GM03348 (cell line): ENCODE measurements around the gene RRAGD.

ENCODE experiments used
- DNase-seq: peaks from one replicate; pipeline ENCODE4 v3.0.0; 2012; ENCODE audit warnings: low spot score

RRAGD gene

DNA sequence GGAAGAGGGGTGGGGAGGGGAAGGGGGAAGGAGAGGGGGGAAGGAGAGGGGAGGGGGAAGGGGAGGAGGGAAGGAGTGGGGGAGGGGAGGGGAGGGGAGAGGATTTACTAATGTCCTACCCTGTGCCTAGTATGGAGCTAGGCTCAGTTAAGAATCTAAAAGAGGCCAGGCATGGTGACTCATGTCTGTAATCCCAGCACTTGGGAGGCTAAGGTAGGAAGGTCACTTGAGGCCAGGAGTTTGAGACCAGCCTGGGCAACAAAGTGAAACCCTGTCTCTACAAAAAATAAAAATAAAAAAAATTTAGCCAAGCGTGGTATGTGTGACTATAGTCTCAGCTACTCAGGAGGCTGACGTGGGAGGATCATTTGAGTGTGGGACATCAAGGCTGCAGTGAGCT is 72.5 kb downstream of the RRAGD start:
- no peak for DNase-seq

DNA sequence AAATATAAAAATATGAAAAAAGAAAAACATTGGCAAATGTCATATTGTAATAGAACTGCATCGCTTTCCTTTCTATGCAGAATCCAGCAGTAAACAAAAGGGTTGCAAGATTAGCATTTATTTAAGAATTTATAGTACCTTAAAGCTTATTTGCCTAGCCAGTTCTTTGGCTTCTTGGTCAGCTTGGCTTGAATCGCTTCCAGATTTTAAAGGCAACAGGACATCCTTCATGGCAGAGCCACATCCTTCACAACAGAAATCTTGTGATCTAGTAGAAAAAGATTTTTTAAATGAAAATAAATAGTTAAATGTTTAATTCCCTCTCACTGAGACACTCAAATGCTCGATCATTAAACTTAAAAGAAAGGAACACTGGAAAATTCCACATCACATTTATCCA is 76.9 kb downstream of the RRAGD start:
- DNase-seq = no peak

DNA sequence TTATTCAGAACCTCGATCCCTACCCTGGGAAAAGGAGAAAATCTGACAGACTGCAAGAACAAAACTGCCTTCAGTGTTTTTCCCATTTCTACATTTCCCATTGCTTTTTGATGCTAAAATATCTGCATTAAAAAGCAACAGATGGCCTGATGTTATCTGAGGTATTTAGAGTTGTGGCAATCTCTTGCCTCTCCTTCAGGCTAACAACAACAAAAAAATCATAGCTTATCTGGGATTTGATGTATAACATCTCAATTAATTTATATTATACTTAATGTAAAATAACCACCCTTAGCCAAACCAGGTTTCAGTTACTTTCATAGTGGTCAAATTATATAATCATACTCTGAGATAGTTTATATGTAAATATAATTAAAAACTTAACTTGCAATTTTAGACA is 81.2 kb downstream of the RRAGD start:
- no peak for DNase-seq

DNA sequence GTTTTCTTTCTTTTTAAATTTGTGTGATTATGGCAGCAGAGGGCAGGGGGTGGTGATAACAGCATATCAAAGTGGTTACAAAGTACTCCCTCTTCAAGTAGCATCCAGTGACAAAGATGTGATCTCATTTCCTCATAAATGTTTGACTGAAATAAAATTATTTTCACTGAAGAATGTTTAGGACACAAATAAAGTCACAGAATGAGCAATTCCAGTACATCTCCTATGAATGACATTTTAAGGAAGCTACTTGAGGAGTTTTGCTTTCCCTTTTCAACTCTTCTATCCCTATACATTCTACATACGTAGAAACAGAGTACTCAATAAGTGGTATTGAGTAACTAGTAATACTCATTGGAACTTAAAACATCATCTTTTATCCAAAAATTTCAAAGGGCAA is 83.1 kb downstream of the RRAGD start:
- DNase-seq = no peak

DNA sequence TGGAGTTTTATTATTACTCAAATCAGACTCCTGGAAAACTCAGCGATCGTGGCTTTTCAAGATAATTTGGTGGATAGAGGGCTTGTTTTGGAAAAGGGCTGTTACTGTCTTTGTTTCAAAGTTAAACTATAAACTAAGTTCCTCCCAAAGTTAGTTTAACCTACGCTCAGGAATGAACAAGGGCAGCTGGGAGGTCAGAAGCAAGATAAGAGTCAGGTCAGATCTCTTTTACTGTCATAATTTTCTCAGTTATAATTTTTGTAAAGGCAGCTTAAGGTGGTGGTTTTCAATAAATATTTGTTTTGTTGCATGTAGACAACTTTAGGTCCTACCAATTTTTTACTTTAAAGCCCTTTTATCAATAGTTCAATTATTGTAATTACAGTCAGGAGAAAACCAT is 87.8 kb downstream of the RRAGD start:
- no peak for DNase-seq

DNA sequence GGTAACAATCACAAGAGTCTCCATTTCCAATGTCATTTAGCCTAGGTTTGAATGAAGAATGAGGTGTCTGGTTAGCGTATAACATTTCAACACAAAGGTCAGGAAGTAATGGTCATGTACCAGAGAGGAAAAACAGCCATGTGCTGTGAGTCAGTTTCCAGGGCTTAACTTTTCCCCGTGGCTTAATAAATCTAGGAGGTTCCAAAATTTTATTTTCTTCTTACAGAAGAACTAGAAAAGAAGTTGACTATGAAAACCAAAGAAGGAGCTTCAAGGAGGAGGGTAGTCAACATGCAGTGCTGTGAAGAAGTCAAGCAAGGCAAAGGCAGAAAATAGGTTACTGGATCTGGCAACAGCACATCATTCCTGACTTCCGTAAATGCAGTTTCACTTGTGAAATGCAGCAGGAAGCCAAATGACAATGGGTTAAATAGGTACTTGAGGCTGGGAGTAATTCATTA is 88.5 kb downstream of the RRAGD start:
- no peak for DNase-seq

DNA sequence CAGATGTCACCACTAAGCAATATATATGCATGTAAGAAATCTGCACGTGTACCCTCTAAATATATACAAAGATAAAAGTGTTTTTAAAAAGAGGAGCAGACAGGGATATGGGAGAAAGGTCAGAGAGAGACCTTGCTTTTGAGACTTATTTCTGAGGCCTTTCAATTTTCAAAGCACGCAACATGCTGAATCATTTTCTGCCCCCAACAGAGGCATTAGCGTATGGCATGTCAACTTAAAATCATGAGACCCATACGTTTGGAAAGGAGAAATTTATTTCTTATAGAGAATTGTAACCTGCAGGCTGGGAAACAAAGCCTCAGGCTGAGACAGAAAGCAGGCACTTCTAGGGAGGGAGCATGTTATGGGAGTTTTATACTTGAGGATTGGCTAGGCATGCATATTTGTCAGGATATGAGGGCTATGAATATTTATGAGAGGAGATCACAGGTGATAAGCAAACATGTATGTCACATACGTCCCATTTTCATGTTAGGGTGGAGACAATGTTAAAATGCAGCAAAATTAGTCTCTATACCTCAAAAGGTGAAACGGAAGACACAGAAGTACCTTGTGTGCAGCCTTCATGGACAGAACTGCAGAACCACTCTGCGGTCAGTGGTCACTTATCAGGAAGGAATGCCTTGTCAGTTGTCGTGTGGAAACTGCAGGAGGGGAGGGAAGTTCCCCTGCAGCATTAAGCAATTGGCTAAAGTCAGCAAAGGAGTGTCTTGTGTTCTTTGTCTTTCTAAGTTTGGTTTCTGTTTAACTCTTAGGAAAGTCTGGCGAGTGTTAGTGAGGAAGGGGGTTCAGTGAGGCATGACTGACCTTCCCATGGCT is 90.7 kb downstream of the RRAGD start:
- no peak for DNase-seq

DNA sequence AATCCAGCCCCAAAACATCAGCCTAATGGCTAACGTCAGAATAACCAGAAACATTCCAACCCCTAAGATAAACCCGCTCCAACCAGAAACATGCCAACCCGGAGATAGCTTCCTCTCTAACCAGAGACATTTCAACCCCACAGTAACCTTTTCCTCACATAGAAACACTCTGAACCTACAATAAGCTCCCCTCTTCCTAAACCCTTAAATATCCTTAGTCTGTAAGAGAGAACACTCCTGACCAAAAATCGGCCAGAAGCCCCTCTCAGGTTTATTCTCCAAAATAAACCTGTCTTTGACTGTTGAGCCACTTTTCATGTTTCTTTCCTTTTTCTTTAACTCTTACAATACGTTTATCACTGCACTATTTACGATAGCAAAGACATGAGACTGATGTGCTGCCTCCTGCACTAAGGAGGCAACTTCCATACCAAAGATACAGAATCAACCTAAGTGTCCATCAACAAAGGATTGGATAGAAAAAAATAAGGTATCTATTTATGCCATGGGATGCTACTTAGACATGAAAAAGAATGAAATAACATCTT is 92.0 kb downstream of the RRAGD start:
- no peak for DNase-seq

DNA sequence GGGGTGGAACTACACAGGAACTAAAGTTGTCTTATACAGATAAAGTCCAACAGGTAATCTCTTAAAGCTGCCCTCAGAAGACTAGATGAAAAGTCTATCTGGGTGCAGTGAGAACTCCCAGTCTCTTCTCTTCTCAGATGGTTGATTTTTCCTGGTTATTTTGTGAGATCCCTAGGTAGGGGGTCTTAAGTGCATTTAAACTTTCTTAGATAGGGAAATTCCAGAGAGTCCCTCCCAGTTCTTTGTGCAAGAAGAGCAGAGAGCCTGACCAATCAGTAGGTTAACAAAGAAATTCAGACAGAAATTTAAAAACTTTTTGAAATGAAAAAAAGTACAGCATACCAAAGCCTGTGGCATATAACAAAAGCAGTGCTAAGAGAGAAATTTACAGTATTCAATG is 95.0 kb downstream of the RRAGD start:
- DNase-seq = no peak

DNA sequence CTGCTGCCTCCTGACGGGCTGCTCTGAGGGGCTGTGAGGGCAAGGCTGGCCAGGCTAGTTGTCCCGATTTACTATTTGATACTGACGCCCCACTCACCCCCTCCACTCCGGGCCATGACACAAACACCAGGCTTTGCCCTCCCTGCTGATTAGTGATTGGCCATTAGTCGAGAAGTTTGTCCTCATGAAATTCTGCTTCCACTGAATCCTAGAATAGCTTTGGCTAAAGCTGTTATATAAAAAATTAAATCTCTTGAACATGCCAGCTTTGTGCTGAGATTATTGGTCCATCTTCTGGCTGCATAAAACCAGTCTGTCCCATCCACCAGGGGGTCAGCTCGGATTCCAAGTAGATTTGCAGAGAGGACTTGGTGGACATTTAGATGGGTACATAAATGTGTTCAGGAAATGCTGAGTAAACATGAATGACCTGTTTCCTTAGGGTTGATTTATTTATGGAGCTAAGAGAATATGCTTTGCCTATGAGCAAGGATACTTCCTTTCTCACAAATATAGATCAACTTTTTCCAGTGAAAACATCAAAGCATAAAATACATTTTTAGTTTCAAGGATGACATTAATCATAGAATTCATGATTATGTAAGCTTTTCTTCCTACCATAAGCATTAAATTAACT is 96.7 kb downstream of the RRAGD start, which contains the start of gene GABRR2:
TSS of gene GABRR2 (minus strand) at position 51 of the 637 bp plus-strand sequence. CDS start 134 bp downstream, outside the sequence.
- DNase-seq = no peak

DNA sequence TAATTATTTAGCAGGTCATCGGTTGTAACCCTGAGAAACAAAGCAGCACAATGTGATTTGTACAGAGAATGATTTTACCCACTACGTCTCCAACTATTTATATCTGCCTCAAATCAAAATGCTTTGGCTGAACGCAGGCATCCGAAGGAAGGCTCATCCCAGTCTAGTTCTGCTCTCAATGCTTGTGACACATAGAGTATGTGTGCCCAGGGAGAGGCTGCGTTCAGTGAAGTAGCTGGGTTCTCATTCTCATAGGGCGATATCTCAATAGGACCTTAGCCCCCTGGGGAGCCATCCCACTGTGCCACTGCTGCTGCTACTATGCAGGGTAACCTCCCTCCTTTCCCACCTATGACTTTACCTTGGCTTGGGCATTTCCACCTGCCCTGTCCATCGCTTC is 97.4 kb downstream of the RRAGD start:
- no peak for DNase-seq
